ACC112 (cell line): ENCODE data around the gene FUNDC2.

Source experiments
- H2AFZ ChIP-seq: fragments of 200-600 bp; sonication (generic); one replicate; pipeline ENCODE4 v1.6.0; 2017; ENCODE audit warnings: antibody characterized with exemption, low read length; ENCODE audit not compliant: unreplicated experiment
- H3K27ac ChIP-seq: fragments of 200-600 bp; sonication (generic); 2 replicates; pipeline ENCODE4 v1.5.1; 2014; ENCODE audit warnings: low read depth, mild to moderate bottlenecking, antibody characterized with exemption, low read length, moderate library complexity
- H3K27me3 ChIP-seq: fragments of 200-600 bp; sonication (generic); 2 replicates; pipeline ENCODE4 v1.6.1; 2014; ENCODE audit warnings: mild to moderate bottlenecking, antibody characterized with exemption, low read length, moderate library complexity, mixed read lengths; ENCODE audit not compliant: insufficient read depth
- H3K36me3 ChIP-seq: fragments of 200-600 bp; sonication (generic); 2 replicates; pipeline ENCODE4 v1.6.1; 2016; ENCODE audit warnings: mild to moderate bottlenecking, antibody characterized with exemption, low read length, moderate library complexity, mixed read lengths; ENCODE audit not compliant: insufficient read depth
- H3K4me1 ChIP-seq: fragments of 200-600 bp; sonication (generic); one replicate; pipeline ENCODE4 v1.6.1; 2016; ENCODE audit warnings: low read length, mixed read lengths; ENCODE audit not compliant: insufficient read depth, unreplicated experiment, control insufficient read depth
- H3K4me3 ChIP-seq: fragments of 200-600 bp; sonication (generic); 2 replicates; pipeline ENCODE4 v1.5.1; 2014; ENCODE audit warnings: mild to moderate bottlenecking, low read depth, low read length
- H3K79me2 ChIP-seq: fragments of 200-600 bp; sonication (generic); one replicate; pipeline ENCODE4 v1.6.0; 2016; ENCODE audit warnings: low read length; ENCODE audit not compliant: control insufficient read depth, unreplicated experiment, insufficient read depth

Gene FUNDC2

DNA sequence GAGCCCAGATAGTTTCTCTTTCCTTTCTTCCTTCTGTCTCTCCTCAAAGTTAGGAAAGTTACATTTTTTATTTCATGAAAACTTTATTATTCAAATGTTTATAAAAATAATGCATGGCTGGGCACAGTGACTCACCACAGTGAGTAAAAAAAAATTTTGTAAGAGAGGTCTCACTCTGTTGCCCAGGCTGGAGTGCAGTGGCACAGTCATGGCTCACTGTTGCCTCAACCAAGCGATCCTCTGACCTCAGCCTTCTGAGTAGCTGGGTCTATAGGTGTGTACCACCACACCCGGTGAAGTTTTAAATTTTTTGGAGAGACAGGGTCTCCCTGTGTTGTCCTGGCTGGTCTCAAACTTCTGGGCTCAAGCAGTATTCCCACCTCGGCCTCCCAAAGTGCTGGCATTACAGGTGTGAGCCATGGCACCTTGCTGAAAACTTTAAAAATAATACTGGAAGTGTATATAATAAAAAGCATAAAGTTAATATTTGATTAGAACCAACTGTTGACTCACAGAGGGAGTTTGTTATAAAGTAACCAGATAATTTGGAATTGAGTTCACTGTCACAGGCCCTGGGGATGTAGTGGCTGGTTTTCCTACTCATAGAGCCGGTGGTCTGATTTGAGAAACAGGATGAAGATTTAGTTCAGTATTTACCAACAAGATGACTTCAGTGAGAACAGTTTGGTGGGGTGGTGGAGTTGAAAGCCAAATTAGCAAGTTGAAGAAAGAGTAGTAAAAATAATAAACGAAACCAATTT is 26.3 kb downstream of the FUNDC2 start:
- Histone ChIP-seq H2AFZ (no peak overlapping the region), H3K27me3 (no peaks in the 10 kb centered on the region), H3K36me3 (no peaks in the 10 kb centered on the region)

DNA sequence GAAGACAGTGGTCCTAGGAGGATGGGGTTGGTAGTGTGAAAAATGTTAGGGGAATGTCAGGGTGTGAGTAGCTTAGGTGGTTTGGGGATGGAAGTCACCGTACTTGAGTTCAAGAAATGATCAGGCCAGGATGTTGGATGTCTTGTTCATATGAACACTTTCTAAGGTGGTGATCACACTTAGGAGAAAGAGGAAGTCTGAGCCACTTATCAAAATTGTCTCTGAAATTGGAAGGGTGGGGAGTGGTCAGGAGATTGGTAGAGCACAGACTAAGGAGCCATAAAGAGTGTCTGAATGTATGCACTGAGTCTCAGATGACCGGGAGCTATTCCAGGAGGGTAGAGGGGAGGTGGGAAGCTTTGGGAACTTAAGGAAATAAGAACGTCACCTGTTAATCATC is 27.0 kb downstream of the FUNDC2 start:
- Histone ChIP-seq H3K36me3 (no peaks in the 10 kb centered on the region), H2AFZ (no peak overlapping the region), H3K4me1 (peaks cover 4% of the 10 kb centered on the region), H3K27ac (no peak overlapping the region), H3K4me3 (no peak overlapping the region), H3K27me3 (no peaks in the 10 kb centered on the region), H3K79me2 (no peaks in the 10 kb centered on the region)

More for the DNA sequence above, 26.3 kb downstream of the FUNDC2 start:
- Histone ChIP-seq H3K4me3 (no peak overlapping the region), H3K4me1 (peaks cover 4% of the 10 kb centered on the region), H3K79me2 (no peaks in the 10 kb centered on the region), H3K27ac (no peak overlapping the region)

DNA sequence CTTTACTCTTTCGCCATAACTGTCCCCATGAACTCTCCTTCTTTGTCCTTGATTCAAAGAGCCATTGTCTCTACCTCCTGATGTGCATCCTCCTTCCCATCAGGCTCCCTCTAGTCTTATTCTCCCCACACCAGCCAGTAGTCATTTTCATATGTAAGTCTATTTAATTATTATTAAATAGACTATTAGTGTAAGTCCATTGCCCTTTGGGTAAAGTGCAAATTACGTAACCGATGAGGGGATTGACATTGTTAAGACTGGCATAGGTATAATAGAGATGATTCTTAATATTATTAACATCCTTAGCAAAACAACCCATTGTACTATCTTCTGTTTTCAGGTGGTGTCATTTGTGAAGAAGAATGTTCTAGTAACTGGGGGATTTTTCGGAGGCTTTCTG is 27.6 kb downstream of the FUNDC2 start:
- Histone ChIP-seq H3K27ac (no peak overlapping the region), H3K79me2 (no peaks in the 10 kb centered on the region), H3K4me3 (no peak overlapping the region), H3K36me3 (no peaks in the 10 kb centered on the region), H2AFZ (no peak overlapping the region), H3K4me1 (peaks cover 4% of the 10 kb centered on the region), H3K27me3 (no peaks in the 10 kb centered on the region)

DNA sequence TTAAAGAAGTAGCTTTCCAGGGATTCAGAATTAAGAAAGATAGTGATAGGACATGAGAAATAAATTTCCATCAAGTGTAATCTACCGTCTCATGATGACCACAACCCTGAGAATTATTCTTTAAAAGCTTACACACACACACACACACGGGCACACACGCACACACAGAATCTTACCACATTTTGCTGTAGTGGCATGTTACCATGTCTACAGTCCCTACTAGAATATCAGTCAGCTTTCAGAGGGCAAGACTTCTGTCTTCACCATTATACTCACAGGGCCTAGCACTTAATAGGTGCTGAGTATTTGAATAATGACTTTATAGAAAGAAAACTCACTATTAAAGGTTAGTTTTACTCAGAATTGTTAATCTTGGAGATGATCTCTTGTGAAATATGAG is 28.9 kb downstream of the FUNDC2 start:
- no peaks in the 10 kb centered on the region; the same call in 1 of the 2 replicates for H3K36me3 ChIP-seq
- no peak overlapping the region for H3K4me3 ChIP-seq
- H3K27me3 ChIP-seq: no peaks in the 10 kb centered on the region
- H3K4me1 ChIP-seq: peaks cover 4% of the 10 kb centered on the region
- no peaks in the 10 kb centered on the region for H3K79me2 ChIP-seq
- no peak overlapping the region for H2AFZ ChIP-seq
- H3K27ac ChIP-seq: no peak overlapping the region

DNA sequence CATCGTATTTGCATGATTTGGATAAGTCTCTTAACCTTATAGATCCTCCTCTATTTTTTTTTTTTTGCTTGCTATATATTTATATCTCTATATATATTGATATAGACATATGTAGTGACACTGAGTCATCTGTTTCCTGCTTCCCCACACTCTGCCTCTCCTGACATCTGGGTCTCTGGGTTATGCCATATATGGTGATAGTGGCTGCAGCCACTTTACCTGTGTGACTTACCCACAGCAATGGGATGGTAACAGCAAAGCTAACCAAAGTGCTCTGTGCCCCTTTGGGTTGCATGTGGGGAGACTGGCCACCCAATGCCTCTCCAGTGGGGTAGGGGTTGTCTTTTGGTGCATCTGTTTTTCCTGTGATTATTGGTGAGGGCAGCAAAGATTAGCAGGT is 29.8 kb downstream of the FUNDC2 start:
- no peaks in the 10 kb centered on the region; the same call in 1 of the 2 replicates for H3K36me3 ChIP-seq
- no peak overlapping the region for H3K4me3 ChIP-seq
- H3K4me1 ChIP-seq: peaks cover 4% of the 10 kb centered on the region
- no peaks in the 10 kb centered on the region for H3K27me3 ChIP-seq
- H2AFZ ChIP-seq: no peak overlapping the region
- no peaks in the 10 kb centered on the region for H3K79me2 ChIP-seq
- no peak overlapping the region for H3K27ac ChIP-seq

DNA sequence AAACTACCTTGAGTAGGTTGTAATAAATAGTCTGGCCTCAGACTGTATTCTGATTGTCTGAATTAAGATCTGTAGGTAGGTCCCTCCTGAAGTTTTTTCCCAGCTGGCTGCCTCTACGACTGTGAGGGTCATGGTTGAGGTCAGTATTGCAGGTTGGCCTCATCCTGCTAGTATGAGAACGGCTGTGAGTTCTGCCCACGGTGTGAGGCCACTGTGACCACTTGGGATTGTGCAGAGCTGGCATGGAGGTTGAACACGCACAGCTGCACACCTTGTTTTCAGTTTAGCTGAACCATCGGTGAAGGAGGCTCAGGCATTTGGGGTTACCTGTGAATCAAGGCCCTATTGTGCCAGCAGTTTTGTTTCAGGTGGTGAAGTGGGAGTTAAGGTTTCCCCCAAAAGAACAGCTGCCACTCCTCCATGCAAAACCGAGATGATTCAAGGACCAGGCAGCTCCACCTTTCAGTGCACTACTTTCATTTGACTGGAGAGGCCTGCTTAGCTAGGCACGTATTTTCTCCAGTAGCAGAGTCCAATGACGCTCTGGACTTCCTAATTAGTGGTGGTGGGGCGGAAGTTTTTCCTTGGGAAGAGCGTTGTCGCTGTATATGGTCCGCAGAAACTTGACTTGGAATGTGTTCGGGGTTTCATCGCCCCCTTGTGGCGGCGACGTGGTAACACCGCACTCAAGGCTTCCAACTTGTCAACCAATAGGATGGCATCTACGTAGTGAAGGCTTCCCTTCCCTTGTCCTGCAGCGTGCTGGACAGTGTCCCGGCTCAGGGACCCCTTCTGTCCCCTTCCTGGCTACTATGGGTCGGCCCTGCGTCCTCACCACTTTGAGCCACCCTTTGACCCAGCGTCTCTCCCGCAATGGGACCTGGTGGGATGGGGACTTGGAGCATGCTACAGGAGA is 30.5 kb downstream of the FUNDC2 start:
- H3K4me1 ChIP-seq: peaks cover 4% of the 10 kb centered on the region
- H3K4me3 ChIP-seq: 0 out of 2 replicates have a peak overlapping the region, but pooled peaks have one; percentile 55
- H3K27me3 ChIP-seq: no peaks in the 10 kb centered on the region
- H3K36me3 ChIP-seq: no peaks in the 10 kb centered on the region; the same call in 1 of the 2 replicates
- H3K79me2 ChIP-seq: no peaks in the 10 kb centered on the region
- H3K27ac ChIP-seq: no peak overlapping the region
- H2AFZ ChIP-seq: no peak overlapping the region

DNA sequence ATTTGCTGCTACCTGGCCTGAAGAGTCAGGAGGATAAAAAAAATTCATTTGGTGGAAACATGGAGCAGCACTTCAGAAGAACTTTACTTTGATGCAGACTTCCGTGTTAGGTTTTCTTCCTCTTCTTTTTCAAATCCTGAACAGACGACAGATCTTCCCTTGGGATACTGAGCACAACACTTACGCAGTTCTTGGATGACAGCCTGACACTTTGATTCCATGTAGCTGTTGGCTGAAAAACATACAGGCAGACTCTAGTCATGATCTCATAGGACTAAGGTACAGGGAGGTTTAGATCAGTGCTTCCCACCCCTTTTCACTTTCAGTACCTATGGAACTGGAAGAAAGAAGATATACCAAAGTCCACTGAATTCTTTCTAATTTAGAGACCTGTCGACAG is 35.1 kb downstream of the FUNDC2 start:
- no peak overlapping the region for H3K4me3 ChIP-seq
- H3K36me3 ChIP-seq: peaks cover 4% of the 10 kb centered on the region
- H3K27ac ChIP-seq: no peak overlapping the region
- H3K79me2 ChIP-seq: peaks cover 17% of the 10 kb centered on the region
- no peaks in the 10 kb centered on the region for H3K27me3 ChIP-seq
- no peak overlapping the region for H2AFZ ChIP-seq
- H3K4me1 ChIP-seq: peaks cover 20% of the 10 kb centered on the region

DNA sequence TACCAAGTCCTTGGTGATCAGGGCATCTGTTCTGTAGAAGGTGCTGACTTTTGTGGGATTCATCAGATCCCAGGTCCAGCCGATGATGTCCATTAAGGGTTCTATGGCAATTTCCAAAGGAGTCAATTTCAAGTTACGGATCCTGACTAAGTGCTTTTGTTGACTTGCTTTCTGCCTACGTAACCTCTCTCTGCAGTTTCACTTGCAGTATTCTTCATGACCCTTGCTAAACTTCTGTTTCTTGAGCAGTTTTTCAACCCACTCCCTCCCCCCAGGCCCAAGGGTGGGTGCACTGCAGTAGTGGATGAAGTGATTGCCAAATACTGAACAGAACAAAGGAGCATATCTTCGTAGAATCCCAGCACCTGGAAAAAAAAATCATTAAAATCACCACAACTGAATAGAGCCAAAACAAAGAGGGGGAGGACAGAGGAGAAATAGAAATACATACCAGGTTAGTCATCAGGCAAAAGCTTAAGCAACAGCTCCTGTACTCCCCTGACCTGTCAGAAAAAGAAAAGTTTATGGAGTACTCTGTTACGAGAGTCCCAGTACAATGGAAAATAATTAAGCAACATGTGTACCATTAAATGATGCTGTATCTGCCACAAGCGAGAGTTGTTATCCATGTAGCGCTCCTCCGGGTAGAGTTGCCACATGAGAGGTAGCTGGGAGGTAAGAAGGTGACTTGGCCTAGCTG is 38.5 kb downstream of the FUNDC2 start:
- Histone ChIP-seq H3K79me2 (peaks cover 50% of the 10 kb centered on the region), H2AFZ (no peak overlapping the region), H3K4me1 (peaks cover 37% of the 10 kb centered on the region), H3K27me3 (no peaks in the 10 kb centered on the region), H3K27ac (peak overlapping the region; percentile 57), H3K36me3 (peaks cover 4% of the 10 kb centered on the region), H3K4me3 (peak overlapping the region; percentile 43; the same call in 1 of the 2 replicates)

DNA sequence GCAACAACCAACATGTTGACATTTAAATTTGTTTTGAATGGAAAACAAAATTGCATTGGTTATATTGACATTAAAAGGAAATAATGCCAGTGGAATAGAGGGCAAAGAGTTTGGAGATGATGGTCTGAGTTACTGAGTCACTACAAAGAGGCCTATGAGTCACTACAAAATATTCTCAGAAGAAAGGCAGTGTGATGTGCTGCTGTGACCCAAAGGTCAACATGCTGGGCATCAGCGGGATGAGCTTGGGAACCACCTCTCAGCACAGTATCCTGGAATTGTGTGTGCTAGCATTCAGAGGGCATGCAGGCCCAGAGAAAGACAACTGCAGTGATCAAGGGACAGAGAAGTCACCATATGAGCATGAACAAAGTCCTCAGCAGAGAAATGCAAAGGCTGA is 41.5 kb downstream of the FUNDC2 start:
- H3K36me3 ChIP-seq: peaks cover 4% of the 10 kb centered on the region; the same call in 1 of the 2 replicates
- peak overlapping the region; percentile 89 for H3K27ac ChIP-seq
- H2AFZ ChIP-seq: no peak overlapping the region
- H3K4me1 ChIP-seq: peaks cover 44% of the 10 kb centered on the region
- peak overlapping the region; percentile 42; the same call in 1 of the 2 replicates for H3K4me3 ChIP-seq
- H3K27me3 ChIP-seq: no peaks in the 10 kb centered on the region
- H3K79me2 ChIP-seq: peaks cover 74% of the 10 kb centered on the region

DNA sequence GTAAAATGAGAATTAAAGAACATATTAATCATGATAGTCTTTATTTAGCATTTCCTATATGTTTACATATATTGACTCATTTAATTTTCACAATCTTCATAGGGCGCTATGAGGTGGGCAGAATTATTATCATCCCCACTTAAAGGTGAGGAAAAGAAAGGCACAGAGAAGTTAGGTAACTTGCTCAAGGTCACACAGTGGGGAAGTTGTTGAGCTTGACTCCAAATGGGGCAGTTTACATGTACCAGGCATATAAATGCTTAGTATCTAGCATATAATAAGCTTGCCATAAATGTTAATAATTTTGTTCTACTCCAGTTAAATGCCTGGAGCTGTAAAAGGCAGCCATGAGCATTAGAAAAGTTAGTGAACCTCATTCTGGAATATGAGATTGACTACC is 42.8 kb downstream of the FUNDC2 start:
- H3K36me3 ChIP-seq: peaks cover 4% of the 10 kb centered on the region
- peak overlapping the region; percentile 89 for H3K27ac ChIP-seq
- peak overlapping the region; percentile 88 for H3K4me3 ChIP-seq
- peaks cover 55% of the 10 kb centered on the region for H3K4me1 ChIP-seq
- H3K79me2 ChIP-seq: peaks cover 81% of the 10 kb centered on the region
- no peak overlapping the region for H2AFZ ChIP-seq
- no peaks in the 10 kb centered on the region for H3K27me3 ChIP-seq
